NAMALWA (cell line): ENCODE data around the gene TMEM53.

ENCODE experiments used
- DNase-seq: peaks from one replicate; pipeline ENCODE4 v3.0.0-alpha.2; 2015; ENCODE audit warnings: low spot score

The TMEM53 gene

DNA sequence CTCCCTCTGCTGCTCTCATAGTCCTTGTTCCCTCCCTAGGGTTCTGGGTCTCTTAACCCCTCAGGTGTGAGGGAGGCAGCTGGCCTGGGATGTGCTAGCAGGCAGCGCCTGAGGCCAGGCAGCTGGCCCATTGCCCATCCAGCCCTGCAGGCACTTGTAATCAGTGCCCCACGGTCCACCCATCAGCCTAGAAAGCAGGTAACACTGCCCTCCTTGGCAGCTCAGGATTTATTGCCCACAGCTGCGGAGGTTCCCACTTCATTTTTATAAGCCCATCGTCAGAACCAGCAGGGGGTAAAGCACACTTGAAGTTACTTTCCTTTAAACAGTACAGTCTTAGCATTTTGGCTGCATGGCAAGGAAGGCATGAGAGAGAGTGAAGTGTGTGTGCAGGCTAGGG is 70.6 kb downstream of the TMEM53 start:
- no peak for DNase-seq
